ENCODE measurements around the gene ARRDC5. TPM values are rescaled to one million over a fixed set of nuclear protein-coding genes. Genes with fewer than 3 reads are reported as not detected.
A peak's percentile ranks its signal among the peaks of the same experiment; 100 is the strongest.
"Not testable (repeated sequence)": the region's sequence is repeated elsewhere in the genome, so short reads cannot be mapped to it uniquely, and the experiment has no call there.

Gene ARRDC5
- total RNA-seq, 1 experiment from 2014 or later = not detected

DNA sequence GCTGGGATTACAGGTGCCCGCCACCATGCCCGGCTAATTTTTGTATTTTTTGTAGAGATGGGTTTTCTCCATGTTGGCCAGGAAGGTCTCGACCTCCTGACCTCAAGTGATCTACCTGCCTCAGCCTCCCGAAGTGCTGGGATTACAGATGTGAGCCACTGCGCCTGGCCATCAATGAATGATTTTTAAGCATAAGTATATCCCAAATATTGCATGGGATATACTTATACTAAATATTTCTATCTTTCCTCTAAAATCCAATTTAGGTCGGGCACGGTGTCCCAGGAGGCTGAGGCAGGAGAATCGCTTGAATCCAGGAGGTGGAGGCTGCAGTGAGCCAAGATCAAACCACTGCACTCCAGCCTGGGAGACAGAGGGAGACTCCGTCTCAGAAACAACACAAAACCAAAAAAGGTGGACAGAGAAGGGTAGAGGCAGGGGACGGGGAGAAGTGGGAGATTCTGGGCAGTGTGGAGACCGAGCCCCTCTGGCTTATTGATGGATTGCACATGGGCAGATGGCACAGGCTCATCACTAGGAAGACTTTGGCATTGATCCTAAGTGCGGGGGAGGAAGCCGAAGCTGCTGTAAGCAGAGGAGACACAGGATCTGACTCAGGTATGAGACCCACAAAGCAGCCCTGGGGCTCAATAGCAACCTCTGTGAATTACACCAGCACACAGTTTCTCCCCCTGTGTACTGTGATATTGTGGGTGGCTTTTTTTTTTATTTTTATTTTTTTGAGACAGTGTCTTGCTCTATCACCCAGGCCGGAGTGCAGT is 13.5 kb downstream of the ARRDC5 start:
- no peaks in the 10 kb centered on the region for H3K36me3 ChIP-seq
- H3K27me3 ChIP-seq = no peaks in the 10 kb centered on the region
- DNase-seq = peak; percentile 60
- no peaks in the 10 kb centered on the region for H3K9me3 ChIP-seq
- no peak overlapping the region for H3K4me3 ChIP-seq

DNA sequence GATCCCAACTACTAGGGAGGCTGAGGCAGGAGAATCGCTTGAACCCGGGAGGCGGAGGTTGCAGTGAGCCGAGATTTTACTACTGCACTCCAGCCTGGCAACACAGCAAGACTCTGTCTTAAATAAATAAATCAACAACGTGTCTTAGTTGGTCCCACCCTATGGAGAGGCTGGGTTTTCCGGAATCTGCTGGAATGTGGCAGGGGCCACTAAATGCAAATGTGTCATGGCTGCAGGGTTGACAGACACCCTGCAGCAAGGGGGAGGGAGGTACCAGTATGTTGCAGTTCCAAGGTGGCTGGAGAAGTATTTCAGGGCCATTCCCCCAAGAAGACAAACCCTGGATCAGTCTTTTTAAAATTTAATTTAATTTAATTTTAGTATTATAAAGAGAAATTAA is 14.9 kb downstream of the ARRDC5 start:
- H3K9me3 ChIP-seq, H3K27me3 ChIP-seq, DNase-seq, H3K36me3 ChIP-seq, H3K4me3 ChIP-seq: not testable (repeated sequence)

DNA sequence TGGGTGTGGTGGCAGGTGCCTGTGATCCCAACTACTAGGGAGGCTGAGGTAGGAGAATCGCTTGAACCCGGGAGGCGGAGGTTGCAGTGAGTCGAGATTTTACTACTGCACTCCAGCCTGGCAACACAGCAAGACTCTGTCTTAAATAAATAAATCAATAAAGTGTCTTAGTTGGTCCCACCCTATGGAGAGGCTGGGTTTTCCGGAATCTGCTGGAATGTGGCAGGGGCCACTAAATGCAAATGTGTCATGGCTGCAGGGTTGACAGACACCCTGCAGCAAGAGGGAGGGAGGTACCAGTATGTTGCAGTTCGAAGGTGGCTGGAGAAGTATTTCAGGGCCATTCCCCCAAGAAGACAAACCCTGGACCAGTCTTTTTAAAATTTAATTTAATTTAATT is 17.7 kb downstream of the ARRDC5 start:
- H3K4me3 ChIP-seq, DNase-seq, H3K36me3 ChIP-seq, H3K9me3 ChIP-seq, H3K27me3 ChIP-seq: not testable (repeated sequence)

DNA sequence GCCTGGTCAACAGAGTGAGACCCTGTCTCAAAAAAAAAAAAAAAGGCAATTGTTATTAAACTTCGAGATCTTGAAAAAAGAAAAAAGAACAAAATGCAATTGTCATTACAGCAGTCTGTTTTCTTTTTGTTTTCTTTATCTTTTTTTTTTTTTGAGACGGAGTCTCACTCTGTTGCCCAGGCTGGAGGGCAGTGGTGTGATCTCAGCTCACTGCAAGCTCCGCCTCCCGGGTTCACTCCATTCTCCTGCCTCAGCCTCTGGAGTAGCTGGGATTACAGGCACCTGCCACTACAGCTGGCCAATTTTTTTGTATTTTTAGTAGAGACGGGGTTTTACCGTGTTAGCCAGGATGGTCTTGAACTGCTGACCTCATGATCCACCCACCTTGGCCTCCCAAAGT is 19.8 kb downstream of the ARRDC5 start:
- DNase-seq, H3K4me3 ChIP-seq, H3K27me3 ChIP-seq, H3K36me3 ChIP-seq, H3K9me3 ChIP-seq: not testable (repeated sequence)

DNA sequence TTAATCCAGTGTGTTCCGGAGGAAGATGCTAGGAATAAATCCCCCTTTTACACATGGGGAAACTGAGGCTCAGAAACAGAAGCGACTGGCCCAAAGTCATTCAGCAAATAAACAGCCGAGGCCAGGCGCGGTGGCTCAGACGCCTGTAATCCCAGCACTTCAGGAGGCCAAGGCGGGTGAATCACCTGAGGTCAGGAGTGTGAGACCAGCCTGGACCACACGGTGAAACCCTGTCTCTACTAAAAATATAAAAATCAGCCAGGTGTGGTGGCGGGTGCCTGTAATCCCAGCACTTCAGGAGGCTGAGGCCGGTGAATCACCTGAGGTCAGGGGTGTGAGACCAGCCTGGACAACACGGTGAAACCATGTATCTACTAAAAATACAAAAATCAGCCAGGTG is 23.7 kb downstream of the ARRDC5 start:
- Histone ChIP-seq H3K4me3 (no peak overlapping the region), H3K9me3 (no peaks in the 10 kb centered on the region), H3K27me3 (no peaks in the 10 kb centered on the region), H3K36me3 (no peaks in the 10 kb centered on the region)
- DNase-seq = no peak

DNA sequence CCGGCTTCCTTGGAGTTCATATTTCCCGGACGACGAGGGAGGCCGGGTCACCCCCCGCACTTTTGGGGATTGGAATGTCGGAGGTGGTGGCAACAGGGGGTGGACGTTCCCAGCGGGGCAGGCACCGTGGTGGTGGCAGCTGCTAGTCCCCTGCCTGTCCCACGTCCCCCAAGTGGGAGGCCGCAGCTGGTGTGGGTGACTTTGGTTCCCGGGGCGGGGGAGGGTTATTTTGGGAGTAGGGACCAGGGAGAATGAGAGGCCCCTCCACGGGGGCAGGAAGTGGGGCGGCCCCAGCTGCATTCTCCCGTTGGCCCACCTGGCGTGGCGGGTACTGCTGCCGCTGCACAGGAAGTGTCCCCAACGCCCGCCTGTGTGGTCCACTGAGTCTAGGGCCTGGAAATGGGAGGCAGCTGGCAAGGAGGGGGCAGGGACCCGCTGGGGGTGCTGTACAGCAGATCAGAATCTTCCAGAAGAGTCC is 24.2 kb downstream of the ARRDC5 start:
- Histone ChIP-seq H3K4me3 (no peak overlapping the region), H3K27me3 (no peaks in the 10 kb centered on the region), H3K36me3 (no peaks in the 10 kb centered on the region), H3K9me3 (no peaks in the 10 kb centered on the region)
- DNase-seq = no peak

DNA sequence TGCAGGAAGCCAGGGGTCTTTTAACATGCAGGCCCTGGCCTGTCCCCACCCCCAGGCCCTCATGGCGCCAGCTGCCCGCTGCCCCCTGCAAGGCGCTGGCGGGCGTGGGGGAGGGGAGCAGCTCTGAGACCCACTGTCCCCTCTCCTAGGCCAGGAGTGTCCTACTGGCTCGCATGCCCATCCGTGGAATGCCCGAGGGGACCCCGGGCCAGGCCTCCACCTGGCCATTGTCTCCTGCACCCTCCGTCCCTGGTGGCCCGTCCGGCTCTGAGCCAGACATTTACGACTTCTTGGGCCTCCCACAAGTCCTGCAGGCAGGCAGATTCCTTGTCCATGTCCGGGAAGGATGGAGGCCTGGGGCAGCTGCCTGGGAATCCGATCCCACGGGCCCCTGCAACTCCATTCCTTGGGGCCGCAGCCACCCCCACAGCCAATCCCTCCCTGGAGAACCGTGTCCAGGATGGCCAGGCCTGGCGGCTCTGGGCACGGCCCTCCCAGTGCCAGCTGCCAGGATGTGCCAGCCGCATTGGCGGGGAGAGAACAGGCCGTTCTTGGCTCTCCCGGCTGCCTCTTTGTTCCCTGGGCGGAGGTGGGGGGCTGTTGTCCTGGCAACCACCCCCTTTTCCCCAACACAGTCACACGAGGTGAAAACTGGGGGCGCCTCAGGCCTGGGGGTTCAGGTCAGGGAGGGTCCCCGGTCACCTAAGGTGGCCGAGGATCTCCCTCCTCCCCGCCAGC is 24.8 kb downstream of the ARRDC5 start:
- Histone ChIP-seq H3K36me3 (no peaks in the 10 kb centered on the region), H3K27me3 (no peaks in the 10 kb centered on the region), H3K9me3 (no peaks in the 10 kb centered on the region), H3K4me3 (no peak overlapping the region)
- no peak for DNase-seq

DNA sequence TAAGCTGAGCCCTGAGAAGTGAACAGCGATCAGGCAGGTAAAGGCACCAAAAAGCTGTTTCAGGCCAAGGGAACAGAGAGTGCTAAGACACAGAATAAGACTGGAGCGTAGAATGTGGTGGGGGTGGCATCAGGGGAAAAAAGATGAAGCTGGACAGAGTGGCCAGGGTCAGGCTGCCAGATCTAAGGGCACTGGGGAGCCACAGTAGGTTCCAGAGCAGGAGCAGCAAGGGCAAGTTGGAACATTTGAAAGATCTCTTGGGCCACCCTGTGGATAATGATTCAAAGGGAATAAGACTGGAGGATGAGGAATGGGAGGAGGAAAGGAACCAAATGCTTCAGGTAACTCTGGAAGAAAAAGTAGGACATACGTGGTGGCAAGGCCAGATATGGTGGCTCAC is 28.8 kb downstream of the ARRDC5 start:
- Histone ChIP-seq H3K9me3 (no peaks in the 10 kb centered on the region), H3K27me3 (no peaks in the 10 kb centered on the region), H3K36me3 (no peaks in the 10 kb centered on the region), H3K4me3 (no peak overlapping the region)
- DNase-seq = no peak

DNA sequence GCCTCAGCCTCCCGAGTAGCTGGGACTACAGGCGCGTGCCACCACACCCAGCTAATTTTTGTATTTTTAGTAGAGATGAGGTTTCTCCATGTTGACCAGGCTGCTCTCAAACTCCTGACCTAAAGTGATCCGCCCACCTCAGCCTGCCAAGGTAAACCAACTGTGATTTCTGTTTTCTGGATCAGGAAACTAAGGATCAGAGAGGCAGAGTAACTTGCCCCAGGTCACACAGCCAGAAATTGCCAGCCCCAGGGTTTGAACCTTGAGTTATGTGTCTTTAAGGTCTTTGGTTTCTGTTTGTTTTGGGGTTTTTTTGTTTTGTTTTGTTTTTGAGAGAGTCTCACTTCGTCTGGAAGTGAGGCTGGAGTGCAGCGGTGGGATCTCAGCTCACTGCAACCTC is 31.0 kb downstream of the ARRDC5 start:
- Histone ChIP-seq H3K9me3 (no peaks in the 10 kb centered on the region), H3K27me3 (no peaks in the 10 kb centered on the region), H3K36me3 (peaks cover 1% of the 10 kb centered on the region), H3K4me3 (no peak overlapping the region)
- no peak for DNase-seq

DNA sequence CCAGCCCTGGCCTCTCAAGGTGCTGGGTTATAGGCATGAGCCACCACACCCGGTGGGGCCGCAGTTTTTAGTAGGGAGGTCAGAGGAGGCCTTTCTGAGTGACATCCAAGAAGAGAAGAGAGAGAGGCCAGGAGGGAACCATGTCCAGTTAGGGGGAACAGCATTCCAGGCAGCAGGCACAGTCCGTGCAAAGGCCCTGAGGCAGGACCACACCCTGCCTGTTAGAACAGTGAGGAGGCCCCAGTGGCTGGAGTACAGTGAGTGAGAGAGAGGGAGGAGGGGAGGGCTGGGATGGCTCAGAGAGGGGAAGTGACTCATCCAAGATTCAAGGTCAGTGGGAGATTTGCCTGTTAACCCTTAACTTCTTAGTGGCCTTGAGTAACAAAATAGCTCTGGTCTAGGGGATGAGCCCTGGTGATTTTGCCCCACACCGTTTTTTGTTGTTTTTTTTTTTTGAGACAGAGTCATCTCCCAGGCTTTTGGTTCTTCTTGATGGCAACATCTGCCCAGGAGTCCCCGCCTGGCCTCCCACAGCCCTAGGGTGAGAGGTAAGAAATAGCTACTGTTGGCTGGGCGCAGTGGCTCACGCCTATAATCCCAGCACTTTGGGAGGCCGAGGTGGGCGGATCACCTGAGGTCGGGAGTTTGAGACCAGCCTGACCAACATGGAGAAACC is 32.5 kb downstream of the ARRDC5 start:
- Histone ChIP-seq H3K4me3 (no peak overlapping the region), H3K36me3 (peaks cover 4% of the 10 kb centered on the region)

DNA sequence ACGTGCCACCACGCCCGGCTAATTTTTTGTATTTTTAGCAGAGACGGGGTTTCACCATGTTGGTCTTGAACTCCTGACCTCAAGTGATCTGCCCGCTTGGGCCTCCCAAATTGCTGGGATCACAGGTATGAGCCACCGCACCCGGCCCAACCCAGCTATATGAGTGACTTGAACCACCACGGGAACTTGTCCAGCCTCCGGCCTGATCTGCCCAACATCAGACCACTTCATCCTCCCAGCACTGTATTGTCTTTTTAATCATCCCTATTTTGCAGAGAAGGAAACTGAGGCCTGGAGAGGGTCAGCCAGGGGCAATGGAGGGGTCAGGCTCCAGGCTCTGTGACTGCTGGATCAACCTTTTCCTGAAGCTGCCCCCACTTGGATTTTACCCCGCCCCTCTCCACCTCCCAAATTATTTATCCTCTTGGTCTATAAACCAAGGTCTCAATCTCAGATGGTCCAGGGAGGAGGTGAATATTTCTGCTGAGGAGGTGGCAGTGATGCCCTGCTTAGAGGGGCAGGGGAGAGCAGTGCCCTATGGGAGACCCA is 34.3 kb downstream of the ARRDC5 start:
- no peaks in the 10 kb centered on the region for H3K27me3 ChIP-seq
- H3K36me3 ChIP-seq = peaks cover 8% of the 10 kb centered on the region
- H3K4me3 ChIP-seq = no peak overlapping the region; the same call in 1 of the 2 replicates
- DNase-seq = no peak
- no peaks in the 10 kb centered on the region for H3K9me3 ChIP-seq

More for the DNA sequence above, 32.5 kb downstream of the ARRDC5 start:
- peak; percentile 82 for DNase-seq
- H3K27me3 ChIP-seq = no peaks in the 10 kb centered on the region
- H3K9me3 ChIP-seq = no peaks in the 10 kb centered on the region

DNA sequence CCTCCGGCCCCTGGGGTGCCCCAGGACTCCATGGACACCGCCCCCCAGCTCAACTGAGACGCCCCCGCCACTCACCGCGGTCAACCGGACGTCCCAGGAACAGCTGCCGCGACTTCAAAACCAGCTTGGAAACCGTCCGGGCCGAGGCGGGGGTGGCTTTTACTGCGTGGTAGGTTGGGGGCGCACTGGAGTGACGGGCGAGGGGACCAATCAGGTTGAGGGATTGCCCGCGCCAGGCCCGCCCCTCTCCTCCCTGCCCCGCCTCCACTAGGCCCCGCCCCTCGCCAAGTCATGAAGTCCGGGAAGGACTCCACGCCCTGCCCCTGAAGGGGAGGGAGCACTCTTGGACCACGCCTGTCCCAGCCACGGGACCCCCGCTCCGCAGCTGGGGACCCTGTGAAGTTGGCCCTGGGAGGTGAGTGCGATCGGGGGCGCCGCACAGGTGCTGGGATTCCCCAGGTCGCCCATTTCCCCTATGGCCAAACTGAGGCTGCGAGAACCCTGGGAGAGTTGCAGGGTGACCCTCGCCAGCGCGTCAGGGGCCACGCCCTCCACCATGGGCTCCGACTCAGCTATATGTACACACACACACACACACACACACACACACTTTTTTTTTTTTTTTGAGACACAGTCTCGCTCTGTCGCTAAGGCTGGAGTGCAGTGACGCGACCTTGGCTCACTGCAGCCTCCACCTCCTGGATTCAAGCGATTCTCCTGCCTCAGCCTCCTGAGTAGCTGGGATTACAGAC is 35.0 kb downstream of the ARRDC5 start, which contains the start of gene PLIN3:
Gene PLIN3 (minus strand): TSS at position 134 of the 752 bp plus-strand sequence. CDS start 6,273 bp downstream, outside the sequence.
- no peaks in the 10 kb centered on the region for H3K9me3 ChIP-seq
- H3K36me3 ChIP-seq = peaks cover 12% of the 10 kb centered on the region
- no peaks in the 10 kb centered on the region for H3K27me3 ChIP-seq
- peak; percentile 95 for DNase-seq
- H3K4me3 ChIP-seq = peak within 1 kb of the TSS; percentile 81

DNA sequence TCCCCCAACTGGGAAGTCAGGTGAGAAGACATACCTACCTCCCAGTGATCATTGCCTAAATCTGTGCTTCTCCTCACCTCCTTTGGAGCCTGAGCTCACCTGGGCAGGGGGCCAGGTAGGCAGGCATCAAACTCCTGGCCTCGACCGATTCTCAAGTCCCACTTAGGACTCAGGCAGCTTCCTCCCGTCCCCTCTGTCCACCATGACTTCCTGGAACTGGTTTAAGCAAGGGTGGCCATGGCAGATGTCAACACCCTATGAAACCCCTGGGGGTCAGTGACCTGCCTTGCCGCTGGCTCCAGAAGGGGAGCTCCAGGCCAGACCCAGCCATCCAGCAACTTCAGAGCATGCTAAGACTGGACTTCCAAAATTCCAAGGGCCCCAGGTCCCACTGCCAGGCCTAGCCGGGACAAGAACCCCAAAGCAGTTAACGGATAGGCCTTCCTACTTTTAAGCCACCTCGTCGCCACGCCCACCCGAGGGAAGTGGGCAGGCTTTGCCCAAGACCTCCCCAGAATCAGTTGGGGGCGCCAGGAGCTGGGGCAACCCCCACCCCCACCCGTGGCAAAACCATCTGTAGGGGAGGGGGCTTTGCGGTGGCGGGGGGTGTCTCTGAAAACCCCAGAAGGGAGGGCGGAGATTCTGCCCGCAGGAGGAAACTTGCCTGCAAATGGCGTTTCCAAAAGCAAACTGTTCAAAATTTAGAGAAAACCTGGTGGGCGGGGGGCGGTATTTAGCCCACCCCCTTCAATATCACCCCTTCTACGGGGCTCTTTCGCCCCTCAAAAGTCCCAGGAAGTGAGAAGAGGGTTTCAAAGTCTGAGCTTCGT is 35.9 kb downstream of the ARRDC5 start:
- Histone ChIP-seq H3K9me3 (no peaks in the 10 kb centered on the region), H3K36me3 (peaks cover 20% of the 10 kb centered on the region), H3K4me3 (peak overlapping the region; percentile 81), H3K27me3 (no peaks in the 10 kb centered on the region)
- peak; percentile 72 for DNase-seq

DNA sequence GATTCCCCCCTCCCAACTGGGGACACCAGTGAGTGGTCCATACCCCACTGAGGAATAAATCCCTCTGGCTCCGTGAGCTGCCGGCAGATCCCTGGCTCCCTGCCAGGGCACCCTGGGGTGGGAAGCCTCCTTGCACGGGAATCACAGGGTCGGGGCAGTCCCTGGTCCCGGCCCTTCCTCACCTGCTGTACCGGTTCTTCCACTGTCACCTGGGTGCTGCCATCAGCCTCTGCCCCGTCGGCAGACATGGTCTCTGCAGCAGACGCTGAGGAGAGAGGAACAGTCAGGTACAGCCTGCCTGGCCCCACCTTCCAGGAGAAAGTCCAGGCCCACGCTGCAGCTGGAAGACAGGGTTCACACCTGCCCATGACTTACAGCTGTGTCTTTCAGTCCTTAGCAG is 41.5 kb downstream of the ARRDC5 start:
- Histone ChIP-seq H3K27me3 (no peaks in the 10 kb centered on the region), H3K4me3 (no peak overlapping the region), H3K9me3 (no peaks in the 10 kb centered on the region), H3K36me3 (peaks cover 40% of the 10 kb centered on the region)
- DNase-seq = no peak

DNA sequence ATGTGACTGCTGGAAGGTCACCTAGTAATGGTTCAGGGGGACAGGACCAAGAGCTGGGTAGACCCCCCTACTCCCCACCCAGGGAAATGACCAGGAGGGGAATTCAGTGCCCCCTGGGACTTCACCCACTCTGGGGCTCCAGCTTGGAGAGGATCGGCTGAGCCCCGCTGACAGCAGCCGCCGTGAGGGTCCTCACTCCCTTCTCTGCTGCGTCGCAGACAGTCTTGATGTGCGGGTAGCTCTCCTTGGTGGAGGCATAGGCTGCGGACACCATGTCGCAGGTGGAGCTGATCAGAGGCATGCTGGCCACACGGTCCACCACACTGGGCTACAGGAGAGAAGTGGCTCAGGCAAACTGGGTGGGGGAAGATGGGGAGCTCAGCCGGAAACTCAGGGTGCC is 43.0 kb downstream of the ARRDC5 start:
- H3K4me3 ChIP-seq = no peak overlapping the region
- DNase-seq = no peak
- H3K36me3 ChIP-seq = peaks cover 42% of the 10 kb centered on the region
- no peaks in the 10 kb centered on the region for H3K9me3 ChIP-seq
- no peaks in the 10 kb centered on the region for H3K27me3 ChIP-seq

DNA sequence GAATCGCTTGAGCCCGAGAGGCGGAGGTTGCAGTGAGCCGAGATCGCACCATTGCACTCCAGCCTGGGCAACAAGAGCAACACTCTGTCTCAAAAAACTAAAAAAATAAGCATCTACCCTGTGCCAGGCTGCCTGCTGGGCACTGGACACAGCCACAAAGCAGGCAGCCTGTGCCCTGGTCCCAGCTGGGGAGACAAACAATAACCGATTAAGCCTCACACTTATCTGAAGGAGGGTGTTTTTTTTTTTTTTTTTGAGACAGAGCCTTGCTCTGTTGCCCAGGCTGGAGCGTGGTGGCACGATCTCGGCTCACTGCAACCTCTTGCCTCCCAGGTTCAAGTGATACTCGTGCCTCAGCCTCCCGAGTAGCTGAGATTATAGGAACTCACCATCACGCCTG is 46.2 kb downstream of the ARRDC5 start:
- not testable (repeated sequence) for H3K4me3 ChIP-seq, H3K9me3 ChIP-seq, DNase-seq, H3K27me3 ChIP-seq
- peaks cover 34% of the 10 kb centered on the region for H3K36me3 ChIP-seq
